ENCODE data around the gene YBX1.

Gene YBX1

GRCh38 chr1:42674682-42675081 is 7.5 kb upstream of the YBX1 start:
- peaks cover 17 to 71% of the 10 kb centered on the region in 2 experiments for H3K36me3 ChIP-seq (ENCODE audit: control insufficient read depth in 2 of 2, insufficient read depth in 1 of 2, low read length in 2 of 2)
- no peak overlapping the region for H3K27ac ChIP-seq (ENCODE audit: extremely low read depth, low read depth, low read length)
- no peak overlapping the region for H3K4me3 ChIP-seq (ENCODE audit: low read depth, low read length)
- CTCF ChIA-PET = no interaction called here
- POLR2A ChIA-PET = no interaction called here
- TF ChIP-seq ZNF157 (tag by site-specific recombination; IDR thresholded peaks at IDR 0.05) (no peak), ZBTB49 (tag by site-specific recombination; IDR thresholded peaks at IDR 0.05; ENCODE audit: low read depth) (no peak), ZNF654 (tag by site-specific recombination; IDR thresholded peaks at IDR 0.05; ENCODE audit: low read depth) (no peak), ZNF660 (tag by site-specific recombination; IDR thresholded peaks at IDR 0.05) (no peak), KLF17 (tag by site-specific recombination; IDR thresholded peaks at IDR 0.05) (no peak), TCF7L2 (IDR thresholded peaks at IDR 0.05; ENCODE audit: borderline replicate concordance, low read depth, low read length) (no peak), ZSCAN5A (tag by site-specific recombination; IDR thresholded peaks at IDR 0.05) (no peak), ZSCAN23 (tag by site-specific recombination; IDR thresholded peaks at IDR 0.05) (no peak), PRDM6 (tag by site-specific recombination; IDR thresholded peaks at IDR 0.05) (no peak), ZNF398 (tag by site-specific recombination; IDR thresholded peaks at IDR 0.05) (no peak), ZNF658 (tag by site-specific recombination; IDR thresholded peaks at IDR 0.05) (no peak), ZNF37A (tag by site-specific recombination; IDR thresholded peaks at IDR 0.05) (no peak), ZNF266 (tag by site-specific recombination; IDR thresholded peaks at IDR 0.05; ENCODE audit: low read depth) (no peak), HIC1 (tag by site-specific recombination; IDR thresholded peaks at IDR 0.05) (no peak), GLIS2 (tag by site-specific recombination; IDR thresholded peaks at IDR 0.05) (no peak)
- H3K4me1 ChIP-seq (ENCODE audit: control insufficient read depth, insufficient read depth, low read length) = no peaks in the 10 kb centered on the region
- no peaks in the 10 kb centered on the region for H3K9me3 ChIP-seq (ENCODE audit: control insufficient read depth, insufficient read depth, low read depth, low read length)

All from HEK293 (cell line).